Neural cell (in vitro differentiated cells): ENCODE measurements around the gene CELA2A.

ENCODE experiments used
- CTCF ChIP-seq: fragments of 450-650 bp; IDR thresholded peaks from 2 replicates; pipeline ENCODE4 v1.5.1; 2014; ENCODE audit warnings: antibody characterized with exemption, mild to moderate bottlenecking, moderate library complexity; ENCODE audit not compliant: poor library complexity, severe bottlenecking
- EP300 ChIP-seq: fragments of 450-650 bp; conservative IDR thresholded peaks from 2 replicates; pipeline ENCODE4 v1.6.1; 2014; ENCODE audit warnings: antibody characterized with exemption, mild to moderate bottlenecking, moderate library complexity; ENCODE audit not compliant: poor library complexity, severe bottlenecking
- EZH2 ChIP-seq: fragments of 200-600, 300-800 bp; shearing (Covaris generic), sonication (generic); IDR thresholded peaks from 2 replicates; pipeline ENCODE4 v1.6.1; 2014; ENCODE audit warnings: antibody characterized with exemption, low read length, borderline replicate concordance, mild to moderate bottlenecking; ENCODE audit not compliant: insufficient read depth, poor library complexity, severe bottlenecking
- MXI1 ChIP-seq: fragments of 450-650 bp; conservative IDR thresholded peaks from 2 replicates; pipeline ENCODE4 v1.6.1; 2014; ENCODE audit warnings: antibody characterized with exemption, mild to moderate bottlenecking; ENCODE audit not compliant: poor library complexity, severe bottlenecking
- POLR2AphosphoS5 ChIP-seq: IDR thresholded peaks from 2 replicates; pipeline ENCODE4 v1.6.1; 2012
- RAD21 ChIP-seq: fragments of 450-650 bp; conservative IDR thresholded peaks from 2 replicates; pipeline ENCODE4 v1.6.1; 2014; ENCODE audit warnings: antibody characterized with exemption, mild to moderate bottlenecking, moderate library complexity
- REST ChIP-seq: IDR thresholded peaks from 2 replicates; pipeline ENCODE4 v1.6.1; 2012; ENCODE audit warnings: borderline replicate concordance
- TAF1 ChIP-seq: IDR thresholded peaks from 2 replicates; pipeline ENCODE4 v1.6.1; 2012; ENCODE audit warnings: low read depth

- TF ChIP-seq CTCF = no peak
- no peak for TF ChIP-seq TAF1
- no peak for TF ChIP-seq EZH2
- no peak for TF ChIP-seq REST
- TF ChIP-seq POLR2AphosphoS5 = no peak
- TF ChIP-seq RAD21 = no peak
- no peak for TF ChIP-seq MXI1
- TF ChIP-seq EP300 = no peak
Observed at GRCh38 chr1:15408890-15409387, 47.6 kb upstream of the CELA2A start.
